A673 (cell line): ENCODE measurements around the gene CDPF1. TPM values are rescaled to one million over a fixed set of nuclear protein-coding genes. Genes with fewer than 3 reads are reported as not detected.

ENCODE experiments used
- BruUV-seq: library from RNA; stranded (reverse); fragments of 400-500 nt; replicated peaks from 2 replicates; lab custom pipeline; 2021; lab: Mats Ljungman, UMichigan
- CTCF ChIA-PET: fragments of 300-600 bp; sonication (Branson Sonifier 250); formaldehyde crosslinking; loops from one replicate; lab custom pipeline; 2022; ENCODE audit warnings: antibody characterized with exemption; lab: Charles Lee
- POLR2A ChIA-PET: fragments of 300-600 bp; sonication (Branson Sonifier 250); formaldehyde crosslinking; loops from one replicate; lab custom pipeline; 2022; ENCODE audit warnings: antibody characterized with exemption; ENCODE audit not compliant: low non-redundant PET; lab: Charles Lee
- DNase-seq: peaks from one replicate; pipeline ENCODE4 v3.0.0-alpha.2; 2015; ENCODE audit warnings: low spot score
- H3K27ac ChIP-seq: fragments of 200-600 bp; sonication (generic); 2 replicates; pipeline ENCODE4 v1.5.1; 2016; ENCODE audit warnings: mixed run types, low read depth, mild to moderate bottlenecking, mixed read lengths, antibody characterized with exemption, low read length; ENCODE audit not compliant: poor library complexity, severe bottlenecking
- H3K27me3 ChIP-seq: fragments of 200-600 bp; sonication (generic); replicated peaks from 2 replicates; pipeline ENCODE4 v1.6.1; 2017; ENCODE audit warnings: mixed run types, low read depth, mild to moderate bottlenecking, mixed read lengths, antibody characterized with exemption, low read length; ENCODE audit not compliant: insufficient read depth, poor library complexity
- H3K36me3 ChIP-seq: fragments of 200-600 bp; sonication (generic); 2 replicates; pipeline ENCODE4 v1.6.1; 2016; ENCODE audit warnings: mixed run types, mild to moderate bottlenecking, mixed read lengths, antibody characterized with exemption, low read length; ENCODE audit not compliant: insufficient read depth, poor library complexity, severe bottlenecking
- H3K4me1 ChIP-seq: fragments of 200-600 bp; sonication (generic); 2 replicates; pipeline ENCODE4 v1.6.1; 2017; ENCODE audit warnings: mixed run types, mild to moderate bottlenecking, mixed read lengths, antibody characterized with exemption, low read length; ENCODE audit not compliant: insufficient read depth, poor library complexity, severe bottlenecking
- H3K4me3 ChIP-seq: fragments of 200-600 bp; sonication (generic); 2 replicates; pipeline ENCODE4 v1.5.1; 2016; ENCODE audit warnings: low read depth, mixed run types, mild to moderate bottlenecking, mixed read lengths, low read length; ENCODE audit not compliant: poor library complexity, severe bottlenecking
- H3K9me3 ChIP-seq: fragments of 200-600 bp; sonication (generic); 2 replicates; pipeline ENCODE4 v1.6.1; 2016; ENCODE audit warnings: mixed run types, low read depth, mild to moderate bottlenecking, mixed read lengths, antibody characterized with exemption, low read length; ENCODE audit not compliant: poor library complexity, severe bottlenecking
- CTCF ChIP-seq: fragments of 300-800, 200-600 bp; sonication (generic); conservative IDR thresholded peaks from 2 replicates; pipeline ENCODE4 v1.5.1; 2017; ENCODE audit warnings: low read depth, mild to moderate bottlenecking, antibody characterized with exemption, low read length, moderate library complexity, mixed read lengths
- EZH2 ChIP-seq: fragments of 200-600 bp; sonication (generic); IDR thresholded peaks from 2 replicates; pipeline ENCODE4 v1.6.1; 2017; ENCODE audit warnings: borderline replicate concordance, low read depth, mild to moderate bottlenecking, mixed read lengths, antibody characterized with exemption, low read length; ENCODE audit not compliant: poor library complexity, severe bottlenecking
- intact Hi-C: fragments of 100-400 bp; cut with micrococcal nuclease; formaldehyde crosslinking; loops from one replicate; pipeline ENCODE4 v1.10.0; 2022; ENCODE audit not compliant: unreplicated experiment
- total RNA-seq: library from RNA; stranded (reverse); gene quantifications from 2 replicates; pipeline ENCODE4 v1.2.3, GENCODE V29; 2021

CDPF1 gene
- total RNA-seq, 1 experiment from 2014 or later = 7.0 TPM

- Histone ChIP-seq H3K9me3 (no peaks in the 10 kb centered on the region), H3K4me3 (no peak overlapping the region), H3K27me3 (no peaks in the 10 kb centered on the region), H3K4me1 (no peaks in the 10 kb centered on the region), H3K27ac (no peak overlapping the region), H3K36me3 (peaks cover 3% of the 10 kb centered on the region)
- no peak for DNase-seq
- ChIA-PET CTCF (no interaction called here), POLR2A (no interaction called here)
- BruUV-seq = no TSS peak
- TF ChIP-seq CTCF (no peak), EZH2 (no peak)
- intact Hi-C loops = no loop called here
Observed at GRCh38 chr22:46242076-46242475, 8.0 kb downstream of the CDPF1 start.

- Histone ChIP-seq H3K27ac (no peak overlapping the region), H3K4me3 (no peak overlapping the region), H3K36me3 (peaks cover 3% of the 10 kb centered on the region), H3K4me1 (no peaks in the 10 kb centered on the region), H3K27me3 (no peaks in the 10 kb centered on the region), H3K9me3 (no peaks in the 10 kb centered on the region)
- no peak for DNase-seq
- TF ChIP-seq EZH2 (no peak), CTCF (no peak)
- CTCF ChIA-PET = no interaction called here
- intact Hi-C loops = no loop called here
- no TSS peak for BruUV-seq
- POLR2A ChIA-PET = no interaction called here
Observed at GRCh38 chr22:46241396-46242007, 8.6 kb downstream of the CDPF1 start.

- H3K27ac ChIP-seq = no peak overlapping the region
- ChIA-PET POLR2A (no interaction called here), CTCF (no interaction called here)
- no peaks in the 10 kb centered on the region for H3K9me3 ChIP-seq
- no peaks in the 10 kb centered on the region for H3K4me1 ChIP-seq
- TF ChIP-seq CTCF (no peak), EZH2 (no peak)
- H3K4me3 ChIP-seq = no peak overlapping the region
- BruUV-seq = no TSS peak
- intact Hi-C loops = no loop called here
- DNase-seq = no peak
- no peaks in the 10 kb centered on the region for H3K27me3 ChIP-seq
- peaks cover 3% of the 10 kb centered on the region for H3K36me3 ChIP-seq
Observed at GRCh38 chr22:46240907-46241306, 9.2 kb downstream of the CDPF1 start.
